ENCODE results near the gene FOXN3.

Gene FOXN3

GRCh38 chr14:89409961-89410360, 7.1 kb downstream of the FOXN3 start:
- DNase-seq (ENCODE audit: low read depth in 2 of 2), result no peak

- no peak for DNase-seq (ENCODE audit: low read depth in 2 of 2)
These were observed 7.9 kb downstream of the FOXN3 start for GRCh38 chr14:89408907-89409700.

- DNase-seq (ENCODE audit: low read depth in 2 of 2), result no peak
These were observed 9.2 kb downstream of the FOXN3 start for GRCh38 chr14:89407856-89408255.

- DNase-seq (ENCODE audit: low read depth in 2 of 2), result no peak
These were observed 10.1 kb downstream of the FOXN3 start for GRCh38 chr14:89406941-89407340.

GRCh38 chr14:89406361-89406760, 10.7 kb downstream of the FOXN3 start:
- no peak for DNase-seq (ENCODE audit: low read depth in 2 of 2)

GRCh38 chr14:89405712-89406111, 11.3 kb downstream of the FOXN3 start:
- no peak for DNase-seq (ENCODE audit: low read depth in 2 of 2)

- no peak for DNase-seq (ENCODE audit: low read depth in 2 of 2)
These were observed 14.7 kb downstream of the FOXN3 start for GRCh38 chr14:89402363-89402762.

- no peak for DNase-seq (ENCODE audit: low read depth in 2 of 2)
These were observed 15.3 kb downstream of the FOXN3 start for GRCh38 chr14:89401761-89402160.

GRCh38 chr14:89401241-89401640, 15.8 kb downstream of the FOXN3 start:
- DNase-seq (ENCODE audit: low read depth in 2 of 2), result no peak

- no peak for DNase-seq (ENCODE audit: low read depth in 2 of 2)
These were observed 16.5 kb downstream of the FOXN3 start for GRCh38 chr14:89400529-89400928.

- DNase-seq (ENCODE audit: low read depth in 2 of 2), result peak; percentile 60 to 70
These were observed 17.4 kb downstream of the FOXN3 start for GRCh38 chr14:89399594-89400068.

GRCh38 chr14:89399157-89399556, 17.9 kb downstream of the FOXN3 start:
- DNase-seq (ENCODE audit: low read depth in 2 of 2), result no peak

GRCh38 chr14:89397569-89398230, 19.3 kb downstream of the FOXN3 start:
- no peak for DNase-seq (ENCODE audit: low read depth in 2 of 2)

GRCh38 chr14:89394972-89395371, 22.1 kb downstream of the FOXN3 start:
- DNase-seq (ENCODE audit: low read depth in 2 of 2), result no peak

GRCh38 chr14:89393222-89393745, 23.7 kb downstream of the FOXN3 start:
- DNase-seq (ENCODE audit: low read depth in 2 of 2), result no peak

GRCh38 chr14:89392181-89392580, 24.9 kb downstream of the FOXN3 start:
- no peak for DNase-seq (ENCODE audit: low read depth in 2 of 2)

GRCh38 chr14:89391556-89391955, 25.5 kb downstream of the FOXN3 start:
- no peak for DNase-seq (ENCODE audit: low read depth in 2 of 2)

- no peak for DNase-seq (ENCODE audit: low read depth in 2 of 2)
These were observed 25.9 kb downstream of the FOXN3 start for GRCh38 chr14:89391123-89391522.

- DNase-seq (ENCODE audit: low read depth in 2 of 2), result no peak
These were observed 28.2 kb downstream of the FOXN3 start for GRCh38 chr14:89388853-89389252.

GRCh38 chr14:89387922-89388685, 28.9 kb downstream of the FOXN3 start:
- DNase-seq (ENCODE audit: low read depth in 2 of 2), result no peak

GRCh38 chr14:89386212-89386886, 30.7 kb downstream of the FOXN3 start:
- no peak for DNase-seq (ENCODE audit: low read depth in 2 of 2)

GRCh38 chr14:89384636-89385035, 32.4 kb downstream of the FOXN3 start:
- no peak for DNase-seq (ENCODE audit: low read depth in 2 of 2)

Measured in fibroblast of skin of left biceps (primary cell).